Esophagus muscularis mucosa (tissue), 3 donors: ENCODE data around the gene UFD1.

Experiments
- POLR2A ChIP-seq: fragments of 450-650 bp; IDR thresholded peaks from one replicate; pipeline ENCODE4 v1.6.1; 2017; ENCODE audit warnings: antibody characterized with exemption, moderate library complexity, mild to moderate bottlenecking, low read depth
- TF ChIP-seq, protein P1 (sequence below), 3 experiments: fragments of 200-600 bp in 2 of 3; fragments of 450-650 bp in 1 of 3; sonication (generic) in 2 of 3; IDR thresholded peaks; one replicate each; pipeline ENCODE4 v1.5.1; 2017 to 2019; ENCODE audit warnings: antibody characterized with exemption in 3 of 3, mild to moderate bottlenecking in 2 of 3, moderate library complexity in 1 of 3

DNA sequence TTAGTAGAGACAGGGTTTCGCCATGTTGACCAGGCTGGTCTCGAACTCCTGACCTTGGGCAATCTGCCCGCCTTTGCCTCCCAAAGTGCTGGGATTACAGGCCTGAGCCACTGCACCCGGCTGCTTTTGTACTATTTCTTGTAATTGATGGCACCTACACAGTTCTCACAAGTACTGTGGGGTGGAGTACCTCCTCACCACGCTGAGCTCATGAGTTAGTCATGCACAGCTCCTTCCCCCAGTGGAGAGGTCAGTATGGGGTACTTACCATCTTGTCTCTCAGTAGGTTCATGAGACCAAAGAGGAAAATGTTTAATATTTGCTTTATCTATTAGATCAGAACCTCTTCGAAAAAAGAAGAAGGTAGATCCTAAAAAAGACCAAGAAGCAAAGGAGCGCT lies 44.6 kb downstream of the UFD1 start:
- TF ChIP-seq, protein P1, sequence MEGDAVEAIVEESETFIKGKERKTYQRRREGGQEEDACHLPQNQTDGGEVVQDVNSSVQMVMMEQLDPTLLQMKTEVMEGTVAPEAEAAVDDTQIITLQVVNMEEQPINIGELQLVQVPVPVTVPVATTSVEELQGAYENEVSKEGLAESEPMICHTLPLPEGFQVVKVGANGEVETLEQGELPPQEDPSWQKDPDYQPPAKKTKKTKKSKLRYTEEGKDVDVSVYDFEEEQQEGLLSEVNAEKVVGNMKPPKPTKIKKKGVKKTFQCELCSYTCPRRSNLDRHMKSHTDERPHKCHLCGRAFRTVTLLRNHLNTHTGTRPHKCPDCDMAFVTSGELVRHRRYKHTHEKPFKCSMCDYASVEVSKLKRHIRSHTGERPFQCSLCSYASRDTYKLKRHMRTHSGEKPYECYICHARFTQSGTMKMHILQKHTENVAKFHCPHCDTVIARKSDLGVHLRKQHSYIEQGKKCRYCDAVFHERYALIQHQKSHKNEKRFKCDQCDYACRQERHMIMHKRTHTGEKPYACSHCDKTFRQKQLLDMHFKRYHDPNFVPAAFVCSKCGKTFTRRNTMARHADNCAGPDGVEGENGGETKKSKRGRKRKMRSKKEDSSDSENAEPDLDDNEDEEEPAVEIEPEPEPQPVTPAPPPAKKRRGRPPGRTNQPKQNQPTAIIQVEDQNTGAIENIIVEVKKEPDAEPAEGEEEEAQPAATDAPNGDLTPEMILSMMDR (IDR thresholded peaks at IDR 0.05) = no peak
- TF ChIP-seq POLR2A = no peak
